Measurements from ENCODE around the gene DYNLT5.

DNA sequence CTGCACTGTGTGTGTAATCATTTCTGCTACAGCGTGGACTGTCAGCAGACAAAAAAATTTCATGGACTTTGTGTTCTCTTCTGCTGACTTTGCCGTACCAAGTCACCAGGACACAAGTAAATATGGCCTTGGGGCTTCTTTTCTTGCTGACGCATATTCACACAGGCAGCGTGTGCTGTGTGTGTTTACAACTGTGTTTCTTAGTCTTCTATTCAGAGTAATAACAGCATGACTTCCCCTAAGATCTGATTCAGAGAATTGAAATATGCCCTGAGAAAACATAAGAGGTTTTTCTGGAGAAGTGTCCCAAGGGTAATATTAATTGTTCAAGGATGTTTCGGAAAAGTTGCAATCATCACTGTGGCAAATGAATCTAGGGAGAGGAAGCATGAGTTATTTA is 47.1 kb upstream of the DYNLT5 start:
- TF ChIP-seq CTCF (IDR thresholded peaks at IDR 0.05) (no peak), REST (IDR thresholded peaks at IDR 0.05; ENCODE audit: insufficient read depth in 1 of 2, low read depth in 2 of 2, low read length in 1 of 2) (no peak), POLR2AphosphoS5 (IDR thresholded peaks at IDR 0.05; ENCODE audit: low read depth, low read length) (no peak), TCF7L2 (IDR thresholded peaks at IDR 0.05; ENCODE audit: low read depth, low read length) (no peak)

All from Panc1 (cell line).